Endothelial cell of umbilical vein (primary cell): ENCODE results near the gene KRTAP10-9. TPM values are rescaled to one million over a fixed set of nuclear protein-coding genes. Genes with fewer than 3 reads are reported as not detected.

Experiments
- BruUV-seq: library from RNA; stranded (reverse); fragments of 400-500 nt; replicated peaks from 2 replicates; lab custom pipeline; 2021; lab: Mats Ljungman, UMichigan
- CTCF ChIA-PET: fragments of 300-600, 350-600 bp; sonication (Branson Sonifier 250); formaldehyde crosslinking; loops from one replicate; lab custom pipeline; 2021; ENCODE audit warnings: antibody characterized with exemption, inconsistent platforms; lab: Charles Lee
- POLR2A ChIA-PET: fragments of 300-600, 350-600 bp; sonication (Branson Sonifier 250); formaldehyde crosslinking; loops from one replicate; lab custom pipeline; 2021; ENCODE audit warnings: antibody characterized with exemption, inconsistent platforms; lab: Charles Lee
- DNase-seq: peaks from one replicate; pipeline ENCODE4 v3.0.0-alpha.2; 2011; ENCODE audit warnings: low read depth, low spot score
- FAIRE-seq: peaks from 2 replicates; lab custom pipeline; 2011; peaks lifted over from hg19 to GRCh38; lab: Jason Lieb, UNC
- H2AFZ ChIP-seq: 2 replicates; pipeline ENCODE4 v1.6.0; 2012; ENCODE audit warnings: low read depth, low read length, control low read depth, inconsistent platforms
- H3K27ac ChIP-seq: 2 replicates; pipeline ENCODE4 v1.5.1; 2011; ENCODE audit warnings: low read depth, mild to moderate bottlenecking, control low read depth, low read length, moderate library complexity; ENCODE audit not compliant: insufficient read depth
- H3K27me3 ChIP-seq, 2 experiments: 2 replicates each; pipeline versions ENCODE4 v1.6.0 to v1.6.1; 2011; ENCODE audit warnings: low read length in 2 of 2, mixed read lengths in 1 of 2; ENCODE audit not compliant: control insufficient read depth in 2 of 2, insufficient read depth in 2 of 2
- H3K36me3 ChIP-seq, 2 experiments: 2 replicates in 1 of 2; 3 replicates in 1 of 2; pipeline ENCODE4 v1.5.1; 2011; ENCODE audit warnings: low read length in 2 of 2, mild to moderate bottlenecking in 1 of 2, moderate library complexity in 1 of 2; ENCODE audit not compliant: control insufficient read depth in 2 of 2, insufficient read depth in 2 of 2; ENCODE audit errors: extremely low read depth in 1 of 2
- H3K4me1 ChIP-seq: 3 replicates; pipeline ENCODE4 v1.5.1; 2011; ENCODE audit warnings: mild to moderate bottlenecking, low read length; ENCODE audit not compliant: control insufficient read depth, insufficient read depth; ENCODE audit errors: extremely low read depth
- H3K4me2 ChIP-seq: 2 replicates; pipeline ENCODE4 v1.6.1; 2011; ENCODE audit warnings: low read length, control low read depth, mixed read lengths; ENCODE audit not compliant: insufficient read depth
- H3K4me3 ChIP-seq, 3 experiments: fragments of 200-600 bp in 1 of 3; sonication (generic), shearing (Covaris generic) in 1 of 3; replicated peaks in 1 of 3; 2 replicates each; pipeline ENCODE4 v1.5.1; 2011 to 2016; ENCODE audit warnings: control low read depth in 3 of 3, low read length in 3 of 3, mild to moderate bottlenecking in 2 of 3, inconsistent platforms in 1 of 3, low read depth in 1 of 3, moderate library complexity in 1 of 3; ENCODE audit not compliant: insufficient read depth in 1 of 3
- H3K79me2 ChIP-seq: 2 replicates; pipeline ENCODE4 v1.6.0; 2012; ENCODE audit warnings: low read length, inconsistent platforms; ENCODE audit not compliant: control insufficient read depth, insufficient read depth
- H3K9ac ChIP-seq: replicated peaks from 2 replicates; pipeline ENCODE3; 2011; ENCODE audit warnings: low read length, control low read depth; ENCODE audit not compliant: insufficient read depth; ENCODE audit errors: extremely low read depth
- H3K9me1 ChIP-seq: replicated peaks from 3 replicates; pipeline ENCODE4 v1.6.0; 2011; ENCODE audit warnings: mild to moderate bottlenecking, low read length; ENCODE audit not compliant: control insufficient read depth, insufficient read depth; ENCODE audit errors: extremely low read depth
- H3K9me3 ChIP-seq: replicated peaks from 2 replicates; pipeline ENCODE4 v1.5.1; 2012; ENCODE audit warnings: low read length, inconsistent platforms; ENCODE audit not compliant: control insufficient read depth, insufficient read depth
- H4K20me1 ChIP-seq: replicated peaks from 2 replicates; pipeline ENCODE3; 2011; ENCODE audit warnings: mild to moderate bottlenecking, low read length; ENCODE audit not compliant: control insufficient read depth, insufficient read depth; ENCODE audit errors: extremely low read depth
- CTCF ChIP-seq, 2 donors: IDR thresholded peaks; 1 replicate in 1 of 2; 2 replicates in 1 of 2; pipeline ENCODE4 v1.5.1; 2011; ENCODE audit warnings: low read length in 2 of 2, mild to moderate bottlenecking in 2 of 2, moderate library complexity in 2 of 2, control low read depth in 1 of 2, inconsistent platforms in 1 of 2, low read depth in 1 of 2; ENCODE audit not compliant: insufficient read depth in 1 of 2; ENCODE audit errors: extremely low read depth in 1 of 2
- EZH2 ChIP-seq: IDR thresholded peaks from 2 replicates; pipeline ENCODE4 v1.6.1; 2012; ENCODE audit warnings: borderline replicate concordance, low read depth, mild to moderate bottlenecking, moderate library complexity, low read length, inconsistent platforms; ENCODE audit not compliant: severe bottlenecking
- FOS ChIP-seq: IDR thresholded peaks from 2 replicates; pipeline ENCODE4 v1.6.1; 2011; ENCODE audit warnings: mild to moderate bottlenecking, low read length, moderate library complexity, borderline replicate concordance; ENCODE audit not compliant: insufficient read depth
- JUN ChIP-seq: IDR thresholded peaks from 2 replicates; pipeline ENCODE4 v1.6.1; 2011; ENCODE audit warnings: borderline replicate concordance, low read depth; ENCODE audit not compliant: insufficient read length, insufficient read depth
- MAX ChIP-seq: IDR thresholded peaks from 2 replicates; pipeline ENCODE4 v1.6.1; 2011; ENCODE audit not compliant: insufficient read depth, insufficient read length
- MYC ChIP-seq: IDR thresholded peaks from one replicate; pipeline ENCODE4 v1.6.1; 2011; ENCODE audit warnings: mild to moderate bottlenecking, low read depth, low read length
- POLR2A ChIP-seq: IDR thresholded peaks from 2 replicates; pipeline ENCODE4 v1.6.1; 2012; ENCODE audit warnings: low read depth, mild to moderate bottlenecking, control low read depth, low read length
- POLR2AphosphoS5 ChIP-seq: IDR thresholded peaks from 2 replicates; pipeline ENCODE4 v1.6.1; 2012; ENCODE audit warnings: low read depth, mild to moderate bottlenecking, control low read depth, low read length, moderate library complexity; ENCODE audit not compliant: insufficient read depth
- dilution Hi-C: fragments of 300-500 bp; cut with MboI; formaldehyde crosslinking; loops from one replicate; pipeline ENCODE4 v1.15.0; 2019; ENCODE audit warnings: low sequenced_read_pairs; ENCODE audit not compliant: extremely low pct_ligation_motif_present
- intact Hi-C: fragments of 100-400 bp; cut with micrococcal nuclease; formaldehyde crosslinking; loops from one replicate; pipeline ENCODE4 v1.10.0; 2022
- polyA plus RNA-seq, 4 experiments: library from polyadenylated mRNA; depleted of rRNA in 3 of 4; stranded (reverse) in 3 of 4; unstranded in 1 of 4; fragments of >200 nt; gene quantifications; 2 replicates each; pipeline versions ENCODE4 v1.2.1 to v1.2.3, GENCODE V29; 2011 to 2012; ENCODE audit warnings: missing spikeins in 1 of 4
- total RNA-seq: library from RNA; stranded (reverse); gene quantifications from 2 replicates; pipeline ENCODE4 v1.2.3, GENCODE V29; 2021

The KRTAP10-9 gene
- total and polyA plus RNA-seq, 2 donors (not counting 3 experiments of a cell fraction or from before 2014, with no cell fraction given), result not detected

GRCh38 chr21:44581158-44581557 is 45.7 kb upstream of the KRTAP10-9 start:
- POLR2A ChIA-PET, result no interaction called here

GRCh38 chr21:44582055-44582454 is 44.8 kb upstream of the KRTAP10-9 start:
- no peak for DNase-seq
- Histone ChIP-seq H2AFZ (no peak overlapping the region), H3K27me3 (peaks cover 3 to 8% of the 10 kb centered on the region in 2 experiments), H3K4me1 (no peaks in the 10 kb centered on the region), H3K9me3 (no peaks in the 10 kb centered on the region), H3K9ac (no peak overlapping the region), H3K27ac (no peak overlapping the region), H3K36me3 (no peaks in the 10 kb centered on the region), H4K20me1 (no peaks in the 10 kb centered on the region), H3K4me2 (no peak overlapping the region), H3K9me1 (no peaks in the 10 kb centered on the region), H3K79me2 (no peaks in the 10 kb centered on the region), H3K4me3 (no peak overlapping the region)
- FAIRE-seq, result no peak
- no peak for TF ChIP-seq POLR2AphosphoS5
- TF ChIP-seq EZH2, result no peak
- no peak for TF ChIP-seq CTCF (IDR thresholded peaks at IDR 0.05; ENCODE audit: extremely low read depth in 1 of 2, insufficient read depth in 1 of 2, low read depth in 1 of 2, low read length in 2 of 2)
- no peak for TF ChIP-seq MAX
- no peak for TF ChIP-seq POLR2A
- TF ChIP-seq JUN, result no peak
- BruUV-seq, result no TSS peak
- dilution Hi-C loops (no loop called here), intact Hi-C loops (no loop called here)
- ChIA-PET CTCF (no interaction called here), POLR2A (no interaction called here)

More at GRCh38 chr21:44581158-44581557, 45.7 kb upstream of the KRTAP10-9 start:
- no peak overlapping the region for H3K27ac ChIP-seq
- no peaks in the 10 kb centered on the region for H3K9me3 ChIP-seq
- no peak for TF ChIP-seq FOS
- no peak for TF ChIP-seq EZH2
- no peak for TF ChIP-seq MYC
- no peak for TF ChIP-seq CTCF (IDR thresholded peaks at IDR 0.05; ENCODE audit: extremely low read depth in 1 of 2, insufficient read depth in 1 of 2, low read depth in 1 of 2, low read length in 2 of 2)
- no peaks in the 10 kb centered on the region for H3K9me1 ChIP-seq
- DNase-seq (no peak), FAIRE-seq (no peak)
- no peaks in the 10 kb centered on the region for H3K79me2 ChIP-seq
- H3K36me3 ChIP-seq, result no peaks in the 10 kb centered on the region
- H3K4me3 ChIP-seq, result no peak overlapping the region
- dilution Hi-C loops (no loop called here), intact Hi-C loops (no loop called here)
- CTCF ChIA-PET, result no interaction called here
- no peak overlapping the region for H3K4me2 ChIP-seq
- no peaks in the 10 kb centered on the region for H3K4me1 ChIP-seq
- H3K27me3 ChIP-seq, result peaks cover 3 to 8% of the 10 kb centered on the region in 2 experiments
- no peak overlapping the region for H3K9ac ChIP-seq
- H4K20me1 ChIP-seq, result no peaks in the 10 kb centered on the region
- no peak overlapping the region for H2AFZ ChIP-seq
- no TSS peak for BruUV-seq
